GM21447 (cell line): ENCODE results near the gene TLE2.
"Not testable (repeated sequence)": the region's sequence is repeated elsewhere in the genome, so short reads cannot be mapped to it uniquely, and the experiment has no call there.

Experiments
- ATAC-seq: cut with Tn5 transposase; IDR thresholded peaks from one replicate; pipeline ENCODE4 v1.9.1; 2021; ENCODE audit not compliant: unreplicated experiment

The TLE2 gene

DNA sequence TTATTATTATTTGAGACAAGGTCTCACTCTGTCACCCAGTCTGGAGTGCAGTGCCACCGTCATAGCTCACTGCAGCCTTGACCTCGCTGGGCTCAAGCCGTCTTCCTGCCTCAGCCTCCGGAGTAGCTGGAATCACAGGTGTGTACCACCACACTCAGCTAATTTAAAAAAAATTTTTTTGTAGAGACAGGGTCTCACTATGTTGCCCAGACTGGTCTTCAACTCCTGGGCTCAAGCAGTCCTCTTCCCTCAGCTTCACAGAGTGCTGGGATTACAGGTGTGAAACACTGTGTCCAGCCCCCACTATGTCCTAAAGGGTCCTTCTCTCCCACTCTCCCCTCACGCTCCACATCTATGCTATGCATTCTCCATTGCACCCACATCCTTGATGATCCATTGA lies 9.1 kb upstream of the TLE2 start:
- no peak for ATAC-seq

- not testable (repeated sequence) for ATAC-seq
Observed at GRCh38 chr19:3036977-3037544, 8.0 kb upstream of the TLE2 start.

GRCh38 chr19:3036119-3036976 lies 7.3 kb upstream of the TLE2 start:
- ATAC-seq = peak; percentile 47

GRCh38 chr19:3035542-3036118 lies 6.5 kb upstream of the TLE2 start:
- peak; percentile 80 for ATAC-seq

DNA sequence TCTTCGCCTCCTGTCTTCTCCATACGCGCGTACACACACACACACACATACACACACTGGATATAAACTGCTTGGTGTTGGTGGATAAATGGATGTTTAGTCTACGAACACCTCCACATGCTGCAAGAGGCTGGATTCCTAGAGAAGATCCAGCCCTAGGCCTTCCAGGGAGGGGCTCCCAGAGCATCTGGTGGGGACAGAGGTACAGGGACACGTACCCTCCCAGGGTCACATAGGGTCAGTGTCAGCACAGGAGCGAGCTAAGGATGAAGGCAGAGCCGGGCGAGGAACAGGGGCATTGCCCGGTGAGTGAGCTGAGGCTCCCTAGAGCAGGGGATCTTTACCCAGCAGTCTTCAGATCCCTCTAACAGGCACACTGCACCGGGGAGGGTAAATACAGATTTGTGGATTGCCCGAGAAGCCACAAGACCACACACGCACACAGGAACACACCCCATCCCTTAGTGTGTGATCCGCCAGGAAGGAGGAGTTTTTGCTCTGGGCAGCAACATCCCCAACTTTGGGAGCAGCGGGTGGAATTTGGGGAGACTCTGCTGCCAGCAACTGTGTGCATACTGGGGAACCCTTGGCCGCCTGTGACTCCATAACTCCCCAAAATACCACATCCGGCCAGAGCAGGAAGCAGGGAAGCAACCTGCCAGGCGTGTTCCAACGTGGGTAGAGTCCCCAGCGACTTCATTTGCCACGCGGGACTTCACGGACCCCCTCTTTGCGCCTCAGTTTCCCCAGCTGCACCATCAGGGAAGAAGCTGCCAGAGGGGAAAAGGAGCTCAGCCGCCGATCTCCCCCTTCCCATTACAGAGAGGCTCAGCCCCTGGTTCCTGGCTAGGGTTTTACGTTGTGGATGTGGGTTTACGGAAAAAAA lies 5.8 kb upstream of the TLE2 start:
- ATAC-seq = no peak

GRCh38 chr19:3034406-3034655 lies 5.3 kb upstream of the TLE2 start:
- no peak for ATAC-seq

GRCh38 chr19:3033595-3034405 lies 4.7 kb upstream of the TLE2 start:
- ATAC-seq = no peak

DNA sequence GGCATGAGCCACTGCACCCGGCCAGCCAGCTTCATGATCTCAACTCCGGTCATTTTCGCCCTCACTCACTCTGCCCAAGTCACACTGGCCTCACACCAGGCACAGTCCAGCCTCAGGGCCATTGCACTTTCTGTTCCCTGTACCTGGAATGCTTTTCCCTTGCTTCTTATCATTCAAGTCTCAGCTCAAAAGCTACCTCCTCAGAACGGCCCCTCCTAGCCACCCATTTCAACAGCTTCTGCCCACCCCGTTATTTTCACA lies 2.5 kb upstream of the TLE2 start:
- ATAC-seq = no peak

DNA sequence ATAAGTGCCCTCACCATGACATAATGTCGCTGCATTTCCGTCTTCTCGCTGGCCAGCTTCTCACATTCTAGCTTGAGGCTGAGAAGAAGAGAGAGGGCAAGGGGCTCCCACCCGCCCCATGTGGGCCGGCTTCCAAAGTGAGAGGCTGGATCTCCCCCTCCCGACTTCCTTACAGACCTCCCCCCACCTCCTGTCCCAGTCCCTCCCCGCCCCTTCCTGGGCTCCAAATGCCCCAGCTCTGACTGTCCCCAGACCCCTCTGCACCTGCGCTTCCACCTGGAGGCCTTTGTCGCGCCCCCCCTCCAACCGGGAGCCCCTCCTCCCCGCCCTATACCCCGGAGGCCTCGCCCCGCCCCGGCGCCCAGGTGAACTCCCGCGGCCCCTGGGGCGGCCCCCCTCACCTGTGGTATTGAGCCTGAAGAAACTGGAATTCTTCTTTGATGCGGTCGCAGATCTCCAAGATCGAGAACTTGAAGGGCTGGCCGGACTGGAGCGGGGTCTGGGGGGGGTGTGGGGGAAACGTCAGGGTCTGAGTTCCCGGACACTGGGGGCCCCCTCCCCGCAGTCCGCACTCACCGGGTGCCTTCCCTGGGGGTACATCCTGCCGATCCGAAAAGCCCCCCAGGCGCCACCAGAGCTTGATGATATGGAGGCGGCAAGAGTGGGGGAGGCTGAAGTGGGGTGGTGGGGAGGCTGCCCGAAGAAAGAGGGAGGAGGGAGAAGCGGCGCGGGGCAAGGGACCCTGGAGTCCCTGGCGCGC lies 595 bp downstream of the TLE2 start:
- ATAC-seq = no peak

- ATAC-seq = no peak
Observed at GRCh38 chr19:3027981-3028304, 1.1 kb downstream of the TLE2 start.

GRCh38 chr19:3027292-3027691 lies 1.8 kb downstream of the TLE2 start:
- no peak for ATAC-seq

DNA sequence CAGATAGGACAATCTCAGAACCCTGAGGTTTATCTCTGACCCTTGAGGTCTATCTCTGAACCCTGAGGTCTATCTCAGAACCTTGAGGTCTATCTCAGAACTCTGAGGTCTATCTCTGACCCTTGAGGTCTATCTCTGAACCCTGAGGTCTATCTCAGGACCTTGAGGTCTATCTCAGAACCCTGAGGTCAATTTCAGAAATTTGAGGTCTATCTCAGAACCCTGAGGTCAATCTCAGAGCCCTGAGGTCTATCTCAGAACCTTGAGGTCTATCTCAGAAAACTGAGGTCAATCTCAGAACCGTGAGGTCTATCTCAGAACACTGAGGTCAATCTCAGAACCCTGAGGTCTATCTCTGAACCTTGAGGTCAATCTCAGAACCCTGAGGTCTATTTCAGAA lies 2.3 kb downstream of the TLE2 start:
- no peak for ATAC-seq

- no peak for ATAC-seq
Observed at GRCh38 chr19:3025549-3025886, 3.6 kb downstream of the TLE2 start.

DNA sequence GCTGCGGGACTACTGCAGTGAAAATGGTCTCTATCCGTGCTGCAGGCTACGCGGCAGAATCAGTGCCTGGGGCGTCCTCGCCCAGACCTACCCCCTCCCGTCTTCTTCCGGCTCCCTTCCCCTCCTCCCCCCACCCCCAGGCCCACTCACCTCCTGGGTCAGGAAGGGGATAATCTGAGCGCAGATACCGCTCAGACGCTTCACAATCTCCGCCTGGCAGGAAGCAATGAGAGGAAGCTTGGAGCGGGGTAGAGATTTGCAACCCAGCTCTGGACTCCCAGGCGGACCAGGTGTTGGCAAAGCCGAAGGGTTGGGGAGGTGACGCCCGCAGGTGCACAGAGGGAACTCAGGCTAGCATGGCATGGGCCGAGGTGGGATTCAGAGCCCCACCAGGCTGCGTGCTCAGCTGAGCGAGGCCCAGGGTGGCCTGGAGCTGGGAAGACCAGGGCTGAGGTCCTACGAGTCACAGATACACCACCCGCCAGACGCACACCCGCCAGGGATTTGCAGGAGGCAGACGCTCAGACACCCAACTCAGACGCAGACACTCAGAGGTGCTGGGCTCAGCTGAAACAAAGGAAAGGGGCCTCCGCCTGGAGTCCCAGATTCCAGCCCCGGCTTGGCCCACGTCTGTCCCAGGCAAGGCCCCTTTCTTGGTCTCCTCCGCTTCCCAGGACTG lies 4.1 kb downstream of the TLE2 start:
- no peak for ATAC-seq

DNA sequence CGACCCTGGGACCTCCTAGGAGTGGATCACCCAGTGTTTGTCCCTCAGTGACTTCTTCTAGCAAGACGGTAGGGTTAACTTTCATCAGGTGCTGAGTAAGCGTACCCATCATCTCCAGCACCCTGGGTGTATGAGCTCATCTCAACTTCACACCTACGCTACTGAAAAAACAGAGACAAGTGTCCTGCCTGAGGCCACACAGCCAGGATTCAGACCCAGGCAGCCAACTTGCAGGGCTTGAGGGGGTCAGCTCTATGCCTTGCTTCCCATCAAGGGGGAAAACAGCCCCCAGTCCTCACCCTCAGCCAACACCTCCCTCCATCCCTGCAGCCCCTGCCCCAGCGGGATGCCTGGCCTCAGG lies 4.6 kb downstream of the TLE2 start:
- ATAC-seq = no peak

GRCh38 chr19:3020321-3020960 lies 8.6 kb downstream of the TLE2 start:
- no peak for ATAC-seq

- no peak for ATAC-seq
Observed at GRCh38 chr19:3019211-3019854, 9.7 kb downstream of the TLE2 start.

- ATAC-seq = no peak
Observed at GRCh38 chr19:3017923-3018322, 11.2 kb downstream of the TLE2 start.
